Measurements from ENCODE around the gene FLT1.

FLT1 gene

DNA sequence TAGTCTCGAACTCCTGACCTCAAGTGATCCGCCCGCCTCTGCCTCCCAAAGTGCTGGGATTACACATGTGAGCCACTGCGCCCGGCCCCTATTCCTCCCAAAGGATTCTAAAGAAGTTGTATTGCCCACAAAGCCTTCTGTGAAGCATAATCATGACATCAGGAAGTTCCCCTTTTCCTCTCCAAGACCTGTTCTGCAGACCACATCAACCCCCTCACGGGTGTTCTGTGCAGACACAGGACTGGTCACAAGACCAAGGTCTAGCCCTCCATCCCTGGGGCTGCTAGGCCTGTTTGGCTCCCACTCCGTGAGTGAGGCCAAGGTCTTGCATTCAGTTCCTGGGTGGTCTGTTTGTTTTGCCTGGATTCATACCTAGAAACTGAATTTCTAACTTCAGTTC lies 178.1 kb downstream of the FLT1 start:
- TF ChIP-seq, protein P1, sequence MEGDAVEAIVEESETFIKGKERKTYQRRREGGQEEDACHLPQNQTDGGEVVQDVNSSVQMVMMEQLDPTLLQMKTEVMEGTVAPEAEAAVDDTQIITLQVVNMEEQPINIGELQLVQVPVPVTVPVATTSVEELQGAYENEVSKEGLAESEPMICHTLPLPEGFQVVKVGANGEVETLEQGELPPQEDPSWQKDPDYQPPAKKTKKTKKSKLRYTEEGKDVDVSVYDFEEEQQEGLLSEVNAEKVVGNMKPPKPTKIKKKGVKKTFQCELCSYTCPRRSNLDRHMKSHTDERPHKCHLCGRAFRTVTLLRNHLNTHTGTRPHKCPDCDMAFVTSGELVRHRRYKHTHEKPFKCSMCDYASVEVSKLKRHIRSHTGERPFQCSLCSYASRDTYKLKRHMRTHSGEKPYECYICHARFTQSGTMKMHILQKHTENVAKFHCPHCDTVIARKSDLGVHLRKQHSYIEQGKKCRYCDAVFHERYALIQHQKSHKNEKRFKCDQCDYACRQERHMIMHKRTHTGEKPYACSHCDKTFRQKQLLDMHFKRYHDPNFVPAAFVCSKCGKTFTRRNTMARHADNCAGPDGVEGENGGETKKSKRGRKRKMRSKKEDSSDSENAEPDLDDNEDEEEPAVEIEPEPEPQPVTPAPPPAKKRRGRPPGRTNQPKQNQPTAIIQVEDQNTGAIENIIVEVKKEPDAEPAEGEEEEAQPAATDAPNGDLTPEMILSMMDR (IDR thresholded peaks at IDR 0.05; ENCODE audit: low read length), result no peak
- TF ChIP-seq EZH2 (IDR thresholded peaks at IDR 0.05; ENCODE audit: borderline replicate concordance, low read length), result no peak
- no peak overlapping the region for H3K9ac ChIP-seq (ENCODE audit: low read length)
- H4K20me1 ChIP-seq (ENCODE audit: insufficient read depth, low read length), result no peaks in the 10 kb centered on the region
- H3K4me1 ChIP-seq (ENCODE audit: insufficient read depth, low read length, severe bottlenecking), result no peaks in the 10 kb centered on the region
- no peaks in the 10 kb centered on the region for H3K9me2 ChIP-seq (ENCODE audit: low read depth, low read length)
- H3F3A ChIP-seq (ENCODE audit: insufficient read depth, low read length), result no peaks in the 10 kb centered on the region
- no peaks in the 10 kb centered on the region for H3K9me3 ChIP-seq (ENCODE audit: low read length)
- H3K79me2 ChIP-seq (ENCODE audit: insufficient read depth, low read length), result no peaks in the 10 kb centered on the region
- H3K27me3 ChIP-seq (ENCODE audit: insufficient read depth, low read length), result no peaks in the 10 kb centered on the region
- no peak overlapping the region for H3K4me3 ChIP-seq (ENCODE audit: low read depth, low read length, poor library complexity, severe bottlenecking)
- no peak overlapping the region for H3K27ac ChIP-seq (ENCODE audit: low read depth, low read length, poor library complexity, severe bottlenecking)
- no peaks in the 10 kb centered on the region for H3K36me3 ChIP-seq (ENCODE audit: insufficient read depth, low read length)
- no peak overlapping the region for H3K4me2 ChIP-seq (ENCODE audit: low read length)
- no peak overlapping the region for H2AFZ ChIP-seq (ENCODE audit: low read length)

DNA sequence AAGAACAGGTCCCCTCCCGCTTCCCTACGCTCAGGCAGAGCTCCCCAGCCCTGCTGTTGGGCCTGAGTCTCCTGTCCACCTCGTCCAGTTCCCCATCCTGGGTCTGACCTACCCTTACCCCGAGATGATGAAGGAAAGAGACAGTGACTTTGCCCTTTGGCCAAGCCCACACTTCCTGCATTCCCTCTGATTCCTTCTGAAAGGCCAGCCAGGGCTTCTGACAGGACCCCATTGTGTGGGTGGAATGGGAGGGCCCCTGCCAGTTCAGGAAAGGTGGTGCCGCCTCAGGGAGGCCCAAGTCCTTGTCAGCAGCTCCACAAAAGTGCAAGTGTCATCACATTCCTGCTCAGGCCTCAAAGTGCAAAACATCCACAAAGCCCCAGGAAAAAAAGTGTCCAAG lies 178.8 kb downstream of the FLT1 start:
- Histone ChIP-seq H3K79me2 (ENCODE audit: insufficient read depth, low read length) (no peaks in the 10 kb centered on the region), H3K9me3 (ENCODE audit: low read length) (no peaks in the 10 kb centered on the region), H3K4me2 (ENCODE audit: low read length) (no peak overlapping the region), H2AFZ (ENCODE audit: low read length) (no peak overlapping the region), H3K4me1 (ENCODE audit: insufficient read depth, low read length, severe bottlenecking) (no peaks in the 10 kb centered on the region), H3K4me3 (ENCODE audit: low read depth, low read length, poor library complexity, severe bottlenecking) (no peak overlapping the region), H3K27me3 (ENCODE audit: insufficient read depth, low read length) (no peaks in the 10 kb centered on the region), H3K9me2 (ENCODE audit: low read depth, low read length) (no peaks in the 10 kb centered on the region), H3K27ac (ENCODE audit: low read depth, low read length, poor library complexity, severe bottlenecking) (no peak overlapping the region), H3F3A (ENCODE audit: insufficient read depth, low read length) (no peaks in the 10 kb centered on the region), H3K36me3 (ENCODE audit: insufficient read depth, low read length) (no peaks in the 10 kb centered on the region), H3K9ac (ENCODE audit: low read length) (no peak overlapping the region), H4K20me1 (ENCODE audit: insufficient read depth, low read length) (no peaks in the 10 kb centered on the region)
- TF ChIP-seq, protein P1 (IDR thresholded peaks at IDR 0.05; ENCODE audit: low read length), result no peak

DNA sequence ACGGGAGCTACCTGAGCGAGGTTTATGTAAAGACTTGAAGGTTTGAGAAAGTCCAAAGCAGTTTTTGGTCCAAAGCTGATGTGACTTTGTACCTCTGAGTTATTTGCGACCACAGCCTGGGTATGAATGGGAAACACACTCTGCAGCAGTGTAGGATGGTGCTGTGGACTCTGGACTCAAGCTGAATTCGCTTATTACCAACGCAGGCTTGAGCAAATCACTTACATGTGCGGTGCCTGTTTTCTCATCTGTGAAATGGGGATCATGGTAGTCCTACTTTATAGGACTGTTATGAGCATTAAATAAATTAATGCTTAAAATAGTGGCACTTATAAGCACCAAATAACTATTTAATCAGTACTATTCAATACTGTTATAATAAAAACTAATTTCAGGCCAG lies 180.0 kb downstream of the FLT1 start:
- no peak for TF ChIP-seq EZH2 (IDR thresholded peaks at IDR 0.05; ENCODE audit: borderline replicate concordance, low read length)
- TF ChIP-seq, protein P1 (IDR thresholded peaks at IDR 0.05; ENCODE audit: low read length), result no peak
- no peak overlapping the region for H3K4me2 ChIP-seq (ENCODE audit: low read length)
- no peaks in the 10 kb centered on the region for H3K27me3 ChIP-seq (ENCODE audit: insufficient read depth, low read length)
- H3K27ac ChIP-seq (ENCODE audit: low read depth, low read length, poor library complexity, severe bottlenecking), result no peak overlapping the region
- H3K79me2 ChIP-seq (ENCODE audit: insufficient read depth, low read length), result no peaks in the 10 kb centered on the region
- no peaks in the 10 kb centered on the region for H4K20me1 ChIP-seq (ENCODE audit: insufficient read depth, low read length)
- no peaks in the 10 kb centered on the region for H3K9me2 ChIP-seq (ENCODE audit: low read depth, low read length)
- H3F3A ChIP-seq (ENCODE audit: insufficient read depth, low read length), result no peaks in the 10 kb centered on the region
- H2AFZ ChIP-seq (ENCODE audit: low read length), result no peak overlapping the region
- H3K9ac ChIP-seq (ENCODE audit: low read length), result no peak overlapping the region
- no peaks in the 10 kb centered on the region for H3K9me3 ChIP-seq (ENCODE audit: low read length)
- H3K4me3 ChIP-seq (ENCODE audit: low read depth, low read length, poor library complexity, severe bottlenecking), result no peak overlapping the region
- H3K36me3 ChIP-seq (ENCODE audit: insufficient read depth, low read length), result no peaks in the 10 kb centered on the region
- no peaks in the 10 kb centered on the region for H3K4me1 ChIP-seq (ENCODE audit: insufficient read depth, low read length, severe bottlenecking)

Measured in OCI-LY1 (cell line).